GM18502 (cell line): Measurements from ENCODE around the gene CTIF.

ENCODE experiments used
- ATAC-seq: cut with Tn5 transposase; IDR thresholded peaks from one replicate; pipeline ENCODE4 v1.9.1; 2021; ENCODE audit warnings: mild to moderate bottlenecking; ENCODE audit not compliant: unreplicated experiment, poor library complexity

CTIF gene

GRCh38 chr18:48572402-48573126 is 33.7 kb downstream of the CTIF start:
- no peak for ATAC-seq

- ATAC-seq: no peak
Measured at GRCh38 chr18:48573632-48574283, 34.9 kb downstream of the CTIF start.

- no peak for ATAC-seq
Measured at GRCh38 chr18:48574667-48575300, 36.0 kb downstream of the CTIF start.

GRCh38 chr18:48575301-48575657 is 36.4 kb downstream of the CTIF start:
- ATAC-seq: no peak

DNA sequence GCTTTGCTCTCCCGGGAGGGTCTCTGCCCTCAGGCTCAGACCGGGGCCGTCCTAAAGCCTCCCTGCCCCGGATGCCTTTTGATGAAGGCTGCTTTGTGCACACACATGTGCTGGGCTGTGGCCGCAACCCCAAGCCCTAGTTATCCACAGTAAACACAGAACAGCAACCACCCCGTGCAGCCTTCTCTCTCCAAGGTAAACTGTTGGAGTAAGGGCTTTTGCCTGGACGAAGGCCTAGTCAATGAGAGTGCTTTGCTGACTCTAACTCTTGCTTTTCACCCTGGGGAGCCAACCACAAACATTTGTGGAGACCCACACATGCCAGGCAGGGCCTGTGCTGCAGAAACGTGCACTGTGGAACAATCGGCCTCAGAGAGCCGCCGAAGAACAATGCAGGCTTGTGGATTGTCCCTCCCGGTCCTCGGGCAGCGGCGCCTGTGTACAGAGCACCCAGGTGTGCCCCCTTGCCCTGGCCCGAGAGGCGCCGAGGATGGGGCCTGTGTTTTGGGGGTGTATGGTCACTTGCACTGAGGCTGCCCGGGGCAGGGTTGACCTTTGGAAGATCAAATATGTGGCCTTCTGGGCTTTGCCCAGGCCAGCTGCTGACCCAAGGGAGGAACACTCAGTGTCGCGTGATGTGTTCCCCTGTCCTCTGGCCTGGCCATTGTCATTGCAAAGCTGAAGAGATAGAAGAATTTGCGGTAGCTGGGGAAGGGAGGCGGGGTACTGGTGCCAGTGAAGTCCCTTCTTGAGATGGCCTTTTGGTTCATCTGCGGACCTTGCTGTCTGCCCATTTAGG is 37.0 kb downstream of the CTIF start:
- no peak for ATAC-seq

GRCh38 chr18:48576457-48576771 is 37.6 kb downstream of the CTIF start:
- ATAC-seq: no peak

DNA sequence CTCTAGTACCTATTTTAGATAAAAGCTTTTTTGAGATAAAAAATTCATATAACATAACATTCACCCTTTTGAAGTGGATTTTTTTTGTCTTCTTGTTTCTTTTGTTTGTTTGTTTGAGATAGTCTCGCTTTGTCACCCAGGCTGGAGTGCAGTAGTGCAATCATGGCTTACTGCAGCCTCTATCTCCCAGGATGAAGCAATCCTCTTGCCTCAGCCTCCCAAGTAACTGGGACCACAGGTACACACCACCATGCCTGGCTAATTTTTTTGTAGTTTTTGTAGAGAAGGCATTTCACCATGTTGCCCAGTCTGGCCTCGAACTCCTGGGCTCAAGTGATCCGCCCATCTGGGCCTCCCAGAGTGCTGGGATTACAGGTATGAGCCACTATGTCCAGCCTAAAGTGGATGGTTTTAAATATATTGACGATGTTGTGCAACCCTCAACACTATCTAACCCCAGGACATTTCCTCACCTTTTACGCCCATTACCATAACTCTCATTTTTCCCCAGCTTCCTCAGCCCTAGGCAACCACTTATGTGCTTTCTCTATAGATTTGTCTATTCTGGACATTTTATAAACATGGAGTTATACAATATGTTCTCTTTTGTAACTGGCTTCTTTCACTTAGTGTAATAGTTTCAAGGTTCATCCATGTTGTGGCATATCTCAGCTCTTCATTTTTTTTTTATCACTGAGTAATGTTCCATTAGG is 38.8 kb downstream of the CTIF start:
- ATAC-seq: no peak

- no peak for ATAC-seq
Measured at GRCh38 chr18:48578289-48578688, 39.5 kb downstream of the CTIF start.

GRCh38 chr18:48580066-48580465 is 41.2 kb downstream of the CTIF start:
- ATAC-seq: no peak

- no peak for ATAC-seq
Measured at GRCh38 chr18:48580782-48581181, 42.0 kb downstream of the CTIF start.

- no peak for ATAC-seq
Measured at GRCh38 chr18:48581206-48581605, 42.4 kb downstream of the CTIF start.

GRCh38 chr18:48581941-48582340 is 43.1 kb downstream of the CTIF start:
- no peak for ATAC-seq

DNA sequence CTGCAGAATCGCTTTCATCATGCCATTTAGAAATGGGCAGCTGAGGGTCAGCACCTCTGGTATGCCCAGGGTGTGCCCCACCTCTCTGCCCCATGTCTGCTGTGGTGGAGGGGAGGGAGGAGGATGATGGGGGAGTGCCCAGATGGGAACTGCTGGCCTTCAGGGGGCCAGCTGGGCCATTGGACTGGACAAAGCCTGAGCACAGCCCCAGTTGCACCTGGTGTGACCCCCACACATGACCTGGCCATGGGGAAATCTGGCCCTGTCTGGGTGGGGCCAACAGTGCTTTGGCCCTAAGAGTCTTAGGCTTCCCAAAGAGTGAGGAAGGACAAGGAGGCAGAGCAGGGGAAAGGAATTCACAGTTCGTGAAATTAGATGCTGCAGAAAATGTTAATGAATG is 44.1 kb downstream of the CTIF start:
- no peak for ATAC-seq

- no peak for ATAC-seq
Measured at GRCh38 chr18:48583573-48583972, 44.7 kb downstream of the CTIF start.

DNA sequence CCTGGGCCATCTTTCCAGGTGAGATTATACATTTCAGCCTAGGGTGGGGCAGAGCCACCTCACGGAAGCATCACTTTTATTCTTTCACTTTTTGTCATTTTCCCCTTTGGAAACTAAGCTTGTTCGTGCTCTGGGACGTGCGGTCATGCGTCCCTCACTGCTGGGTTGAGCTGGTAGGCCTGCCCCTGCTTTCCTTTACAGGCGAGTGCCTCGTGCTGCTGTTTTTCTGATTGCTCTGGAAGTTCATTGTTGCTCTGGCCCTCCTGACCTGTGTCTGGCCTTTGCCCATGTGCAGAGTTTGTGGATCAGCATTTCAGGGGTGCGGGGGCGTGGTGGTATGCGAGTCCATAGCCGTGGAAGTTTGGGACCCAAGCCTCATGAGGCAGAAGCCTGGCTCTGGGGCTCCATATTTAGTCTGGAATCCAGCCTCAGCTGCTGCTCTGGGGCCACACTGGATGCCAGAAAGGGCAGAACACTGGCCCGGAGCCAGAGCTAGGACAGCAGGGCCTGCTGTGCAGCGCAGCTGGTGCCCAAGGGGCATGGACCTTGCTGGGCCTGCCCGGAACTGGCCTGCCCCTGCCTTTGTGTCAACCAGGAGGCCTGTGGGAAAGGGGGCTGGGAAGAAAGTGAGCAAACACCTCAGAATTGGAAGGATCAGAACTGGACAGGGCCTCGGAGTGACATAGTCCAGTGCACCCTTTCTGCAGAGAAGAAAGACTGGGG is 51.1 kb downstream of the CTIF start:
- no peak for ATAC-seq

DNA sequence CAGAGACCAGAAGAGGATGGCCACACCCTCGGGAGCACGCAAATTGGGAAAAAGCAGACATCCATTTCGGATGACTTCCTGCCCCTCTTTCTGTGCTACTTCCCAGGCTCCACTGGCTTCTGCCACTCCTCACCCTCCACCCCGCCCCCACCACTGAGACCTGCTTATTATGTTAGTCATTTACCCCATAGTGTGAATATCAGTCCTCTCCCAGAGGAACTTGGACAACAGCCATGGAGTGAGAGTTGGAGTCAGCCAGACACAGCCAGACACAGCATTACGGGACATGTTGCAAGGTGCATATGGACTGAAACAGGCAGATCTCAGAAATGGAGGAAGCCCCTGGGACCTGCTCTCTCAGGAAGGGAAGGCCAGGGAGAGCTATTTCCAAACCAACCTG is 51.8 kb downstream of the CTIF start:
- ATAC-seq: no peak

- no peak for ATAC-seq
Measured at GRCh38 chr18:48592540-48593171, 53.8 kb downstream of the CTIF start.

GRCh38 chr18:48594471-48595094 is 55.8 kb downstream of the CTIF start:
- ATAC-seq: no peak

DNA sequence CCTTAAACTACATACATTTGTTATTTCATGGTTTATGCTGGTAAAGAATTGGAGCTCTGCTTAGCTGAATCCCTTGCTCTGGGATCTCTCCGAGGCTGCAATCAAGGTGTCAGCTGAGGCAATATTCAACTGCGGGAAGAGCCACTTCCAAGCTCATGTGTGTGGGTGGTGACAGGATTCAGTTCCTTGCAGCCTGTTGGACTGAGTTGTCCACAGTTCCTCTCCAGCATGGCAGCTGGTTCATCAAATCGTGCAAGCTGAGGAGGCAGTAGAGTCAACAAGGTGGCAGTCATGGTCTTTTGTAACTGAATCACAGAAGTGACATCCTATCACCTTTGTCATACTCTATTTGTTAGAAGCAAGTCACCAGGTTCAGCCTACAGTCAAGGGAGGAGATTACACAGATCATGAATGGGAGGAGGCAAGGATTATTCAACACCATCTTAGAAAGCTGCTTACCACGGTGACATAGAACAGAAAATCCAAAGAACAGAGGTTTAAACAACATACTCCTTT is 56.9 kb downstream of the CTIF start:
- ATAC-seq: no peak
